Right forelimb (tissue), 1 donor: ENCODE data around the gene BATF3.
A peak's percentile ranks its signal among the peaks of the same experiment; 100 is the strongest.
"Not testable (repeated sequence)": the region's sequence is repeated elsewhere in the genome, so short reads cannot be mapped to it uniquely, and the experiment has no call there.

Experiments
- DNase-seq: peaks from one replicate; pipeline ENCODE4 v3.0.0-alpha.2; 2018

BATF3 gene

GRCh38 chr1:212683357-212683722 lies 16.3 kb downstream of the BATF3 start:
- no peak for DNase-seq

DNA sequence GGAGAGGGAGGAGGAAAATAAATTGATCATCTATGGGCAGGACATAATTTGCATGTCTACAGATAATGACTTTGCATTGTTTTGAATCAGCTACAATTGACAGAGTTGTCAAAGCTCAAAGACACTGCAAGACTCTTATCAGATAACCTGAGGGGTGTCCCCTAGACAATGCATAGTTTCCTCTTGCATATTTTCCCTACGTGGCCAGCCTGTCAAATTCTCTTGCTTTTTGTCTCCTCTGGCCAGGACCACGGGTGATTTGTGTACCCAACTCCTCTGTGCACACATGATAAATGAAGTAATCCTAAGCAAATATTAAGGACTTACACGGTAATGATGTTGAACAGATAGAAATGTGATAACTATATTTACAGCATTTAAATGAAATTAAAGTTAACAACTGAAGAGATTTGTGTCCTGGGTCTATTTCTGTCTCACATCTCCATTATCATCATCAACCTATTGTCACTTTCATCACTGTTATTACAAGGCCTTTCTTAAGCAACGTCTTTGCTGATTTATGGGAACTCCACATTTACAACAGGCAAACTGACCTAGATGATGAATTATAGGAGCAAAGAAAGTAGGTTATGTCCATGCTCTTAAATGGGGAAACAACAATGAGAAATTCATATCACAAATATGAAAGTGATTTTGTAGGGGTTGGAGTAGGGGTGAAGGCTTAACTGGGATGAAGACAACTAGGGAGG lies 18.8 kb downstream of the BATF3 start:
- DNase-seq = no peak

GRCh38 chr1:212678456-212679410 lies 20.9 kb downstream of the BATF3 start:
- DNase-seq = no peak

- DNase-seq = no peak
These were observed 22.1 kb downstream of the BATF3 start for GRCh38 chr1:212677573-212677972.

DNA sequence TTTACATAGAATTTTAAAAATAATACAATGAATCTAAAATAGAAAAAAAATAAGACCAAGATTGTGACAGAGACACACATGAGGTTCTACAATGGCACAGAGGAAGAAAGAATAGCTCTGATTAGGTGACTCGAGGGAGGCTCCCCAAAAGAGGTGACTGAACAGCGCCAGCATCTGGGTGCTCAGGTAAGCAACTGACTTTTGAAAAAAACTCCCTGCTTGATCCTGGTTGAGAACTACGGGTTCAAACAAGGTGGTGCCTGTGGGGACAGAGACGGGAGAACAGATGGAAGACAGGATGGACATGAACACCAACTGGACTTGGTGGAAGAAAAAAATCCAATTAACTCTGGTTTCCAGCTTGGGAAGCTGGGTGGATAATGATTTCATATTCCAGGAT lies 22.5 kb downstream of the BATF3 start:
- DNase-seq = no peak

- no peak for DNase-seq
These were observed 24.0 kb downstream of the BATF3 start for GRCh38 chr1:212675675-212676074.

DNA sequence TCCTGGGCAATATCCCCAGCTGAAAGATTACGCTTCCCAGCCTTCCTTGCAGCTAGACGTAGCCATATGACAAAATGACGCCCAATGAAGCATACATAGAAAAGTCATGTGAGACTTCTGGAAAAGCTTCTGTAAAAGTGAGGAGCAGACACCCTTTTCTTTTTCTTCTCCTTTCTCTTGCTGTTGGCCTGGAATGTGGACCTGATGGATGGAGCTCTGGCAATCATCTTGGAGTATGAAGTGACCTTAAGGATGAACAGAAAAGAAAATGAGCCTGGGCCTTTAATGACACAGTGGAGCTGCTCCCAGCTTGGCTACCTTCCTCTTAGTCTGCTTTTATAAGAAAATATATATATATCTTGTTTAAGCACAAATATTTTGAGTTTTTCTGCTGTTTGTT lies 24.8 kb downstream of the BATF3 start:
- no peak for DNase-seq

DNA sequence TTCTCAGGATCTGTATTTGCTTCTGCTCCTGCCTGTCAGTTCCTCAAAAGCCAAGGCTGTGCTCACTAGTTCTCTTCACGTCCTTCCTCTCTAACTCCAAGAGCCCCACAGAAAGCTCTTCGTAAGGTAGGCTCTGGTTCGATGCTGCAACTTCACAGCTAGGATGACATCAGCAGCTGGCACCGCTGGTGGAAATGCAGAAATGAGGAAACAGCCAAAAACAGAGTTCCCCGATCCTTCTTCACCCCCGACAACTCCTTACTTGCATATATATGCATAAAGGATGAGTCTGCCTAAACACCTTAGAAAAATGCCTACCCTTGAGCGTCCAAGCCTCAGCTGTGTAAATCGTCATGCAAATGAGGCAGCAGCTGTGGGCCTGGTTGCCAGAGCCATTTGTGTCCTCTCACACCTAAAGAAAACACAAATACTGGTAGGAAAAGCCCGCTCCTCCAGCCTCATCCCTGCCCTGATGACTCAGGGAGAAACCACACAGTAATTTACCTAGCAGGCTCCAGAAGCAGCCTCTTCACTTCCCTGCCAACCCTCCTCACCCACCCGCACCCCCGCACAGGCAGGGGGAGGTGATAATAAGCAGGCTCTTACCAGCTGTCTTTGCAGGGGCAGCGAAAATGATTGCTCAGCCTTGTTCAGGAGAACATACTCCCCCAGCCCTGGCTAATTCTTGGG lies 28.2 kb downstream of the BATF3 start:
- peak; percentile 59 for DNase-seq

GRCh38 chr1:212670882-212671281 lies 28.8 kb downstream of the BATF3 start:
- no peak for DNase-seq

GRCh38 chr1:212670301-212670700 lies 29.3 kb downstream of the BATF3 start:
- DNase-seq = no peak

GRCh38 chr1:212669600-212669999 lies 30.0 kb downstream of the BATF3 start:
- peak; percentile 45 for DNase-seq

DNA sequence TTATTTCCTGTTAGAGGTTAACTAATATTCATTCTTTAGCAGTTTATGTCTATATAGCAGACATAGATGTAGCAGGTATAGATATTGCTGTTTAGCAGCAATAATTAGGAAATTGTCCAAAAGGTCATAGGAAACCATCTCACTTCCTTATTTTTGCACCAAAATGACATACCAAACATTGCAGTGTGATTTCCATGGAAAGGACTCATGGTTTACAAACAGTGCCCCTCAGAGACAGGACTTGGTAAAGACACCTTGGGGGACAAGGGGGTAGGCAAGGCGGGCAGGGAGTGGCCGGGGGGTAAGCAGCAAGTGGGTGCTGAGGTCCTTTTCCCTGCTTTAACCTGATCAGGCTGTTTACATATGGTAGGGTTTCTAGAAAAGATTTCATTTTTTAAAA lies 30.5 kb downstream of the BATF3 start:
- DNase-seq = peak; percentile 36

- DNase-seq = no peak
These were observed 31.2 kb downstream of the BATF3 start for GRCh38 chr1:212668477-212668876.

DNA sequence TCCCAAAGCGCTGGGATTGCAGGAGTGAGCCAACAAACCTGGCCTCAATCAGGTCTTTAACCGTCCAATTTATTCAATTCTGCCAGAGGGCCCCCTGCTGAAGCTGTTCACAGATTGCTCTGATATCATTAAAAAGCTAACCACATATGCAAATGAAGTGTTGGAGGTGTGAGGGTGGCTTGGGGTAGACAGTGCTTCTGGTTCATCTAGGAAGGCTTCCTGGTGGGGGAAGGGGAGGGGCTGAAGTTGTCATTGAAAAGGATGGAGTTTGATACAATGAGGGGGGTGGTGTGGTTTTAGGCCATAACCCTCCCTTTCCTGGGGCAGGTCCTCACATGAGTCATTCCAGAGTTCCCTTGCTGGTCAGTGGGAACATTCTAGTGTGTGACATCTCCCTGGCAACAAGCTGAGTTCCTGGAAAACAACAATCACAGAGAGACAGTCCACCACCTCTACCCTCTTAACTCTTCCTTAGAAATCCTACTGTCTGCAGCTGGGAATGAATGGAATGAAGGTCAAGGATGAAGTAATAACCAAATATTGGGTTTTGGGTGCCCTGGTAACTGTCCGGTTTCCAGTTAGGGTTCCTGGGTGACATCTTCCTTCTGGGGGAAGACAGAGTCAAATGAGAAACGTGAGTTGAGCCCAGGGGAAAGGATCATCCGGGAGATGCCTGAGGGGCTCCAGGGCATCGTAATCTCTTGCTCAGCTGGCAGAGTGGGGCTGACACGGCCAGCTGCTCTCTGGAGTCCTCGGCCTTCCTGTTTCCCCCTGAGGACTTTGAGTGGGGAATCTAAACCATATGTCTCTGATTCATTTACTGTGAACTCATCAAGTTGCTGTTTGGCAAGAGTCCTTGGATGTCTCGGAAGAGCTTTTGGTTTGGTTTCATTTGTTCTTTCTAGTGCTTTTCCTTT lies 32.2 kb downstream of the BATF3 start:
- DNase-seq = peak; percentile 73

- peak; percentile 43 for DNase-seq
These were observed 33.4 kb downstream of the BATF3 start for GRCh38 chr1:212666116-212666775.

GRCh38 chr1:212665241-212666115 lies 34.2 kb downstream of the BATF3 start:
- peak; percentile 89 for DNase-seq

DNA sequence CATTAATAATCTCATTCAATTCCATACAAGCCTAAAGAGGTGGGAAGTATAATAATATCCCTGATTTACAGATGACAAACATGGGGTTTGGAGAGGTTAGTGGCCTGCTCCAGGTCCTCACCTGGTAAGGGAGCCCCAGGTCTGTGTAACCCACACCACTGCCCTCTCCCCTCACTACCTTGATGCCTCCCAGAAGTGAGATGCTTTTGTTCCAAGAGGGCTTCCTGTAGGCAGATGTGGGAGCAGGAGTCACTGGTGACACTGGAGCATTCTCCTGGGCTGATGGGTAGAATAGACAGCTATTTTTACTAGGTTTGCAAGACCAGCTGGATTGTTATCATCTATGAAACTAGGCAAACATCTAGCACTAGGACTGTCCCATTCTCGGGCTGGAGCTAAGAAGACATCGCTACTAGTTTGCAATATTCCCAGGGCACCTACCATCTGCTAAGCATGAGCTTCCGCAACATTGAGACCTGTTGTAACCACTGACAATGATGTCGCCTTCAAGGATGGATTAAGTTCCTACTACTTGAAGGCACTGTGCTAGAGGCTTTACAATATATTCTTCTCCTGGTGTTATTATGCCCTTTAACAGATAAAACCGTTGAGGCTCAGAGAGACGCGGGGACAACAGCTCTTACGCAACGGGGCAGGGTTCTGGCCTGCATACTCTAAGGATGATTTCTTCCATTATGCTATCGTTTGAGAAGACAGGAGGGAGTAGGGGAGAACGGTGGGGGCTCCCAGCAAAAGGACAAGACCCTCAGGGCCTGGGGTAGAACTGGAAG lies 35.0 kb downstream of the BATF3 start:
- DNase-seq = peak; percentile 30

- not testable (repeated sequence) for DNase-seq
These were observed 41.4 kb downstream of the BATF3 start for GRCh38 chr1:212658250-212658649.

GRCh38 chr1:212656730-212657129 lies 42.9 kb downstream of the BATF3 start:
- no peak for DNase-seq
